K562 (cell line): ENCODE data around the gene PTPRU. TPM values are rescaled to one million over a fixed set of nuclear protein-coding genes. Genes with fewer than 3 reads are reported as not detected.

ENCODE experiments used
- ZBTB7A ChIP-seq: IDR thresholded peaks from 2 replicates; pipeline ENCODE4 v1.6.1; 2011; ENCODE audit warnings: low read depth, mild to moderate bottlenecking, low read length, moderate library complexity, borderline replicate concordance; ENCODE audit not compliant: control insufficient read depth
- polyA plus RNA-seq, 8 experiments: library from polyadenylated mRNA; depleted of rRNA in 4 of 8; stranded (reverse) in 5 of 8; unstranded in 3 of 8; fragments of >200 nt; fragmentation: Nextera tagmentation in 2 of 8; fragmentation: Illumina TruSeq in 1 of 8; extraction: Ambion mirVana in 2 of 8; extraction: Trizol in 1 of 8; gene quantifications; 2 replicates each; pipeline versions ENCODE4 v1.2.1 to v1.2.3, GENCODE V29; 2011 to 2014; ENCODE audit warnings: inconsistent platforms in 1 of 8, missing spikeins in 1 of 8
- total RNA-seq, 7 experiments: library from RNA; depleted of rRNA in 6 of 7; stranded (reverse); fragments of >200 nt in 6 of 7; fragmentation: Illumina TruSeq in 2 of 7; extraction: Trizol in 2 of 7; gene quantifications; 2 replicates each; pipeline versions ENCODE4 v1.2.1 to v1.2.3, GENCODE V29; 2011 to 2021; ENCODE audit warnings: low replicate concordance in 1 of 7
- TF ChIP-seq, protein P1 (sequence below), 2 experiments: fragments of 450-650 bp in 1 of 2; sonication (generic) in 1 of 2; formaldehyde crosslinking in 1 of 2; IDR thresholded peaks; 2 replicates each; pipeline versions ENCODE4 v1.7.1 to v1.9.0; 2016 to 2022; ENCODE audit warnings: inconsistent platforms in 1 of 2, mild to moderate bottlenecking in 1 of 2, missing genetic modification reagents in 1 of 2
- TF ChIP-seq, protein P2 (sequence below): fragments of 450-650 bp; IDR thresholded peaks from 2 replicates; pipeline ENCODE4 v1.6.1; 2018; ENCODE audit not compliant: partially characterized antibody
- TF ChIP-seq, protein P3 (sequence below): sonication (generic); formaldehyde crosslinking; IDR thresholded peaks from 2 replicates; pipeline ENCODE4 v1.8.0; 2022; ENCODE audit warnings: missing genetic modification reagents, mild to moderate bottlenecking, borderline replicate concordance
- TF ChIP-seq, protein P4 (sequence below): fragments of 450-650 bp; IDR thresholded peaks from 2 replicates; pipeline ENCODE4 v1.6.1; 2014; ENCODE audit warnings: low read depth, mild to moderate bottlenecking, moderate library complexity, borderline replicate concordance

Gene PTPRU
- total and polyA plus RNA-seq, 9 of the 15 experiments (the other 6 are each of a cell fraction or from before 2014, with no cell fraction given), result 0.01 to 2.9 (median 1.0) TPM

DNA sequence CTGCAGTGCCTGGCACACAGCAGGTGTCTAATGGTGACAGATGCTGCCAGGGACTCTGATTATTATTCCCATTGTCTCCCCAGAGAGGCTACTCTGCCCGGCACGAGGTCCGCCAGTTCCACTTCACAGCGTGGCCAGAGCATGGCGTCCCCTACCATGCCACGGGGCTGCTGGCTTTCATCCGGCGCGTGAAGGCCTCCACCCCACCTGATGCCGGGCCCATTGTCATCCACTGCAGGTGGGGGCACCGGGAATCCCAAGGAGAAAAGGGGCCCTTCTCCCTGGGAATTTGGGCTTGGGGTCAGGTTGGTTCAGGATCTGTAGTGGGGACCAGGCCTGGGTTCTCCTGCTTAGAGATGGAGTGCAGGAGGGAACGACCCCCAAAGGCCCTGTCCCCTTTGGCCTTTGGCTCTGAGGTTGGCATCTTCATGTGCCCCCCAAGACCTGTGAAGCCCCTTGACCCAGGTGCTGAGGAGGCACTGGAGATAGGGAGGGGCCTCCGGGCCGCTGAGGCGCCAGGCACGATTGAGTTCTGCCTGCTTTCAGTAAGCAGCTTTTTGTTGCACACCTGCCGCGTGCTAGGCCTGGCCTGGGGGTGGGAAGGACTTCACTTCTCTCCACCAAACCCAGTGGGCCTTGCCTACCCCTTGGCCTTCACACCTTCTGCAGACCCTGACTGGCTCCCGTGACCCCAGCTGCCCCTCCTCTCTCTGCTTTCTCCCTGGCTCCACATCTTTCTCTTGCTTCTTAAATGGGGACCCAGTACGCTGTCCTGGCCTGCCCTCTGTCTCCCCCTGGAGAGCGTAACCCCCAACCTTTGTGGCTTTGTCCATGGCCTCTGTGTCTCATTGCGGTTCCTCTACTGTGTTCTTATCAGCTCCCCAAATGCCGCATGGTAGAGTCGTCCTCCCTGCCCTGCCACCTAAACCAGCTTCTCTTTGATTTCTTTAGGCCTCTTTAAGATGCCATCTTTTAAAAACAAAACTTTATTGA is 76.4 kb downstream of the PTPRU start (continued):
- TF ChIP-seq, protein P1, sequence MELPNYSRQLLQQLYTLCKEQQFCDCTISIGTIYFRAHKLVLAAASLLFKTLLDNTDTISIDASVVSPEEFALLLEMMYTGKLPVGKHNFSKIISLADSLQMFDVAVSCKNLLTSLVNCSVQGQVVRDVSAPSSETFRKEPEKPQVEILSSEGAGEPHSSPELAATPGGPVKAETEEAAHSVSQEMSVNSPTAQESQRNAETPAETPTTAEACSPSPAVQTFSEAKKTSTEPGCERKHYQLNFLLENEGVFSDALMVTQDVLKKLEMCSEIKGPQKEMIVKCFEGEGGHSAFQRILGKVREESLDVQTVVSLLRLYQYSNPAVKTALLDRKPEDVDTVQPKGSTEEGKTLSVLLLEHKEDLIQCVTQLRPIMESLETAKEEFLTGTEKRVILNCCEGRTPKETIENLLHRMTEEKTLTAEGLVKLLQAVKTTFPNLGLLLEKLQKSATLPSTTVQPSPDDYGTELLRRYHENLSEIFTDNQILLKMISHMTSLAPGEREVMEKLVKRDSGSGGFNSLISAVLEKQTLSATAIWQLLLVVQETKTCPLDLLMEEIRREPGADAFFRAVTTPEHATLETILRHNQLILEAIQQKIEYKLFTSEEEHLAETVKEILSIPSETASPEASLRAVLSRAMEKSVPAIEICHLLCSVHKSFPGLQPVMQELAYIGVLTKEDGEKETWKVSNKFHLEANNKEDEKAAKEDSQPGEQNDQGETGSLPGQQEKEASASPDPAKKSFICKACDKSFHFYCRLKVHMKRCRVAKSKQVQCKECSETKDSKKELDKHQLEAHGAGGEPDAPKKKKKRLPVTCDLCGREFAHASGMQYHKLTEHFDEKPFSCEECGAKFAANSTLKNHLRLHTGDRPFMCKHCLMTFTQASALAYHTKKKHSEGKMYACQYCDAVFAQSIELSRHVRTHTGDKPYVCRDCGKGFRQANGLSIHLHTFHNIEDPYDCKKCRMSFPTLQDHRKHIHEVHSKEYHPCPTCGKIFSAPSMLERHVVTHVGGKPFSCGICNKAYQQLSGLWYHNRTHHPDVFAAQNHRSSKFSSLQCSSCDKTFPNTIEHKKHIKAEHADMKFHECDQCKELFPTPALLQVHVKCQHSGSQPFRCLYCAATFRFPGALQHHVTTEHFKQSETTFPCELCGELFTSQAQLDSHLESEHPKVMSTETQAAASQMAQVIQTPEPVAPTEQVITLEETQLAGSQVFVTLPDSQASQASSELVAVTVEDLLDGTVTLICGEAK (IDR thresholded peaks at IDR 0.05), result peak; percentile 67
- TF ChIP-seq, protein P1 (CRISPR knock-in tag; IDR thresholded peaks at IDR 0.05), result peak; percentile 47; the same call in 1 of the 2 replicates
- TF ChIP-seq, protein P2, sequence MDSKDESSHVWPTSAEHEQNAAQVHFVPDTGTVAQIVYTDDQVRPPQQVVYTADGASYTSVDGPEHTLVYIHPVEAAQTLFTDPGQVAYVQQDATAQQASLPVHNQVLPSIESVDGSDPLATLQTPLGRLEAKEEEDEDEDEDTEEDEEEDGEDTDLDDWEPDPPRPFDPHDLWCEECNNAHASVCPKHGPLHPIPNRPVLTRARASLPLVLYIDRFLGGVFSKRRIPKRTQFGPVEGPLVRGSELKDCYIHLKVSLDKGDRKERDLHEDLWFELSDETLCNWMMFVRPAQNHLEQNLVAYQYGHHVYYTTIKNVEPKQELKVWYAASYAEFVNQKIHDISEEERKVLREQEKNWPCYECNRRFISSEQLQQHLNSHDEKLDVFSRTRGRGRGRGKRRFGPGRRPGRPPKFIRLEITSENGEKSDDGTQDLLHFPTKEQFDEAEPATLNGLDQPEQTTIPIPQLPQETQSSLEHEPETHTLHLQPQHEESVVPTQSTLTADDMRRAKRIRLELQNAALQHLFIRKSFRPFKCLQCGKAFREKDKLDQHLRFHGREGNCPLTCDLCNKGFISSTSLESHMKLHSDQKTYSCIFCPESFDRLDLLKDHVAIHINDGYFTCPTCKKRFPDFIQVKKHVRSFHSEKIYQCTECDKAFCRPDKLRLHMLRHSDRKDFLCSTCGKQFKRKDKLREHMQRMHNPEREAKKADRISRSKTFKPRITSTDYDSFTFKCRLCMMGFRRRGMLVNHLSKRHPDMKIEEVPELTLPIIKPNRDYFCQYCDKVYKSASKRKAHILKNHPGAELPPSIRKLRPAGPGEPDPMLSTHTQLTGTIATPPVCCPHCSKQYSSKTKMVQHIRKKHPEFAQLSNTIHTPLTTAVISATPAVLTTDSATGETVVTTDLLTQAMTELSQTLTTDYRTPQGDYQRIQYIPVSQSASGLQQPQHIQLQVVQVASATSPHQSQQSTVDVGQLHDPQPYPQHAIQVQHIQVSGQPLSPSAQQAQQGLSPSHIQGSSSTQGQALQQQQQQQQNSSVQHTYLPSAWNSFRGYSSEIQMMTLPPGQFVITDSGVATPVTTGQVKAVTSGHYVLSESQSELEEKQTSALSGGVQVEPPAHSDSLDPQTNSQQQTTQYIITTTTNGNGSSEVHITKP, result peak; percentile 10
- TF ChIP-seq, protein P3, sequence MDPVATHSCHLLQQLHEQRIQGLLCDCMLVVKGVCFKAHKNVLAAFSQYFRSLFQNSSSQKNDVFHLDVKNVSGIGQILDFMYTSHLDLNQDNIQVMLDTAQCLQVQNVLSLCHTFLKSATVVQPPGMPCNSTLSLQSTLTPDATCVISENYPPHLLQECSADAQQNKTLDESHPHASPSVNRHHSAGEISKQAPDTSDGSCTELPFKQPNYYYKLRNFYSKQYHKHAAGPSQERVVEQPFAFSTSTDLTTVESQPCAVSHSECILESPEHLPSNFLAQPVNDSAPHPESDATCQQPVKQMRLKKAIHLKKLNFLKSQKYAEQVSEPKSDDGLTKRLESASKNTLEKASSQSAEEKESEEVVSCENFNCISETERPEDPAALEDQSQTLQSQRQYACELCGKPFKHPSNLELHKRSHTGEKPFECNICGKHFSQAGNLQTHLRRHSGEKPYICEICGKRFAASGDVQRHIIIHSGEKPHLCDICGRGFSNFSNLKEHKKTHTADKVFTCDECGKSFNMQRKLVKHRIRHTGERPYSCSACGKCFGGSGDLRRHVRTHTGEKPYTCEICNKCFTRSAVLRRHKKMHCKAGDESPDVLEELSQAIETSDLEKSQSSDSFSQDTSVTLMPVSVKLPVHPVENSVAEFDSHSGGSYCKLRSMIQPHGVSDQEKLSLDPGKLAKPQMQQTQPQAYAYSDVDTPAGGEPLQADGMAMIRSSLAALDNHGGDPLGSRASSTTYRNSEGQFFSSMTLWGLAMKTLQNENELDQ (CRISPR knock-in tag), result no peak
- TF ChIP-seq ZBTB7A, result peak; percentile 16; the same call in 1 of the 2 replicates
- TF ChIP-seq, protein P4, sequence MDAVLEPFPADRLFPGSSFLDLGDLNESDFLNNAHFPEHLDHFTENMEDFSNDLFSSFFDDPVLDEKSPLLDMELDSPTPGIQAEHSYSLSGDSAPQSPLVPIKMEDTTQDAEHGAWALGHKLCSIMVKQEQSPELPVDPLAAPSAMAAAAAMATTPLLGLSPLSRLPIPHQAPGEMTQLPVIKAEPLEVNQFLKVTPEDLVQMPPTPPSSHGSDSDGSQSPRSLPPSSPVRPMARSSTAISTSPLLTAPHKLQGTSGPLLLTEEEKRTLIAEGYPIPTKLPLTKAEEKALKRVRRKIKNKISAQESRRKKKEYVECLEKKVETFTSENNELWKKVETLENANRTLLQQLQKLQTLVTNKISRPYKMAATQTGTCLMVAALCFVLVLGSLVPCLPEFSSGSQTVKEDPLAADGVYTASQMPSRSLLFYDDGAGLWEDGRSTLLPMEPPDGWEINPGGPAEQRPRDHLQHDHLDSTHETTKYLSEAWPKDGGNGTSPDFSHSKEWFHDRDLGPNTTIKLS, result no peak
